Hepatocyte (in vitro differentiated cells): ENCODE measurements around the gene VANGL2. TPM values are rescaled to one million over a fixed set of nuclear protein-coding genes. Genes with fewer than 3 reads are reported as not detected.

Experiments used
- DNase-seq: peaks from one replicate; pipeline ENCODE4 v3.0.0-alpha.2; 2016; ENCODE audit warnings: low spot score
- H2AFZ ChIP-seq: fragments of 200-600 bp; sonication (generic); 2 replicates; pipeline ENCODE4 v1.6.0; 2016; ENCODE audit warnings: antibody characterized with exemption, mild to moderate bottlenecking
- H3K27ac ChIP-seq: fragments of 200-600 bp; sonication (generic); 2 replicates; pipeline ENCODE4 v1.5.1; 2016; ENCODE audit warnings: mild to moderate bottlenecking
- H3K27me3 ChIP-seq: fragments of 200-600 bp; sonication (generic); 2 replicates; pipeline ENCODE4 v1.6.1; 2016
- H3K36me3 ChIP-seq: fragments of 200-600 bp; sonication (generic); replicated peaks from 2 replicates; pipeline ENCODE4 v1.5.1; 2016; ENCODE audit warnings: low read depth; ENCODE audit not compliant: insufficient read depth
- H3K4me1 ChIP-seq: fragments of 200-600 bp; sonication (generic); 2 replicates; pipeline ENCODE4 v1.5.1; 2016; ENCODE audit warnings: mild to moderate bottlenecking, moderate library complexity; ENCODE audit not compliant: insufficient read depth
- H3K4me2 ChIP-seq: fragments of 200-600 bp; sonication (generic); 2 replicates; pipeline ENCODE4 v1.6.0; 2016
- H3K4me3 ChIP-seq: fragments of 200-600 bp; sonication (generic); 2 replicates; pipeline ENCODE4 v1.5.1; 2016; ENCODE audit warnings: mild to moderate bottlenecking
- H3K79me2 ChIP-seq: fragments of 200-600 bp; sonication (generic); 2 replicates; pipeline ENCODE4 v1.6.0; 2017; ENCODE audit warnings: mild to moderate bottlenecking
- H3K9me2 ChIP-seq: fragments of 200-600 bp; sonication (generic); replicated peaks from 2 replicates; pipeline ENCODE4 v1.6.0; 2017; ENCODE audit warnings: mild to moderate bottlenecking; ENCODE audit not compliant: insufficient read depth
- H3K9me3 ChIP-seq: fragments of 200-600 bp; sonication (generic); 2 replicates; pipeline ENCODE4 v1.5.1; 2016; ENCODE audit warnings: low read depth, mild to moderate bottlenecking
- H4K20me1 ChIP-seq: fragments of 200-600 bp; sonication (generic); 2 replicates; pipeline ENCODE4 v1.6.0; 2016; ENCODE audit warnings: mild to moderate bottlenecking; ENCODE audit not compliant: insufficient read depth, poor library complexity, severe bottlenecking
- EZH2 ChIP-seq: fragments of 200-600 bp; sonication (generic); IDR thresholded peaks from 2 replicates; pipeline ENCODE4 v1.6.1; 2016; ENCODE audit warnings: antibody characterized with exemption, mild to moderate bottlenecking, borderline replicate concordance
- EZH2phosphoT487 ChIP-seq: fragments of 200-600 bp; sonication (generic); IDR thresholded peaks from one replicate; pipeline ENCODE4 v1.6.1; 2018; ENCODE audit warnings: antibody characterized with exemption, mild to moderate bottlenecking, low read depth, moderate library complexity; ENCODE audit not compliant: unreplicated experiment, severe bottlenecking
- WGBS: methylation state at CpG from one replicate; pipeline ENCODE4 v1.1.6; 2016; ENCODE audit warnings: low lambda C conversion rate; ENCODE audit errors: missing lambda C conversion rate; 5-methylcytosine and 5-hydroxymethylcytosine counted together
- polyA plus RNA-seq: library from polyadenylated mRNA; unstranded; fragments of >200 nt; fragmentation: Nextera tagmentation; extraction: Ambion mirVana; gene quantifications from 2 replicates; pipeline ENCODE4 v1.2.1, GENCODE V29; 2016
- total RNA-seq: library from RNA; depleted of rRNA; stranded (reverse); fragments of >200 nt; gene quantifications from 2 replicates; pipeline ENCODE4 v1.2.3, GENCODE V29; 2014
- TF ChIP-seq, protein P1 (sequence below): fragments of 200-600 bp; sonication (generic); IDR thresholded peaks from 2 replicates; pipeline ENCODE4 v1.5.1; 2016; ENCODE audit warnings: antibody characterized with exemption, mild to moderate bottlenecking; ENCODE audit not compliant: poor library complexity

Gene VANGL2
- total and polyA plus RNA-seq, 2 experiments from 2014 or later: 8.2 to 10.9 TPM

GRCh38 chr1:160374306-160375110 is 25.9 kb upstream of the VANGL2 start:
- no peak overlapping the region for H3K27ac ChIP-seq
- H3K4me1 ChIP-seq: no peaks in the 10 kb centered on the region
- H3K9me2 ChIP-seq: no peaks in the 10 kb centered on the region
- no peak for DNase-seq
- no peaks in the 10 kb centered on the region for H3K27me3 ChIP-seq
- H3K79me2 ChIP-seq: no peaks in the 10 kb centered on the region
- no peak overlapping the region for H2AFZ ChIP-seq
- H4K20me1 ChIP-seq: no peaks in the 10 kb centered on the region
- no peak overlapping the region for H3K4me2 ChIP-seq
- H3K36me3 ChIP-seq: no peaks in the 10 kb centered on the region
- no peaks in the 10 kb centered on the region for H3K9me3 ChIP-seq
- WGBS: 43% methylated on average over 6 of the region's 6 CpGs
- H3K4me3 ChIP-seq: no peak overlapping the region
- TF ChIP-seq EZH2phosphoT487 (no peak), EZH2 (no peak)
- TF ChIP-seq, protein P1, sequence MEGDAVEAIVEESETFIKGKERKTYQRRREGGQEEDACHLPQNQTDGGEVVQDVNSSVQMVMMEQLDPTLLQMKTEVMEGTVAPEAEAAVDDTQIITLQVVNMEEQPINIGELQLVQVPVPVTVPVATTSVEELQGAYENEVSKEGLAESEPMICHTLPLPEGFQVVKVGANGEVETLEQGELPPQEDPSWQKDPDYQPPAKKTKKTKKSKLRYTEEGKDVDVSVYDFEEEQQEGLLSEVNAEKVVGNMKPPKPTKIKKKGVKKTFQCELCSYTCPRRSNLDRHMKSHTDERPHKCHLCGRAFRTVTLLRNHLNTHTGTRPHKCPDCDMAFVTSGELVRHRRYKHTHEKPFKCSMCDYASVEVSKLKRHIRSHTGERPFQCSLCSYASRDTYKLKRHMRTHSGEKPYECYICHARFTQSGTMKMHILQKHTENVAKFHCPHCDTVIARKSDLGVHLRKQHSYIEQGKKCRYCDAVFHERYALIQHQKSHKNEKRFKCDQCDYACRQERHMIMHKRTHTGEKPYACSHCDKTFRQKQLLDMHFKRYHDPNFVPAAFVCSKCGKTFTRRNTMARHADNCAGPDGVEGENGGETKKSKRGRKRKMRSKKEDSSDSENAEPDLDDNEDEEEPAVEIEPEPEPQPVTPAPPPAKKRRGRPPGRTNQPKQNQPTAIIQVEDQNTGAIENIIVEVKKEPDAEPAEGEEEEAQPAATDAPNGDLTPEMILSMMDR: no peak

DNA sequence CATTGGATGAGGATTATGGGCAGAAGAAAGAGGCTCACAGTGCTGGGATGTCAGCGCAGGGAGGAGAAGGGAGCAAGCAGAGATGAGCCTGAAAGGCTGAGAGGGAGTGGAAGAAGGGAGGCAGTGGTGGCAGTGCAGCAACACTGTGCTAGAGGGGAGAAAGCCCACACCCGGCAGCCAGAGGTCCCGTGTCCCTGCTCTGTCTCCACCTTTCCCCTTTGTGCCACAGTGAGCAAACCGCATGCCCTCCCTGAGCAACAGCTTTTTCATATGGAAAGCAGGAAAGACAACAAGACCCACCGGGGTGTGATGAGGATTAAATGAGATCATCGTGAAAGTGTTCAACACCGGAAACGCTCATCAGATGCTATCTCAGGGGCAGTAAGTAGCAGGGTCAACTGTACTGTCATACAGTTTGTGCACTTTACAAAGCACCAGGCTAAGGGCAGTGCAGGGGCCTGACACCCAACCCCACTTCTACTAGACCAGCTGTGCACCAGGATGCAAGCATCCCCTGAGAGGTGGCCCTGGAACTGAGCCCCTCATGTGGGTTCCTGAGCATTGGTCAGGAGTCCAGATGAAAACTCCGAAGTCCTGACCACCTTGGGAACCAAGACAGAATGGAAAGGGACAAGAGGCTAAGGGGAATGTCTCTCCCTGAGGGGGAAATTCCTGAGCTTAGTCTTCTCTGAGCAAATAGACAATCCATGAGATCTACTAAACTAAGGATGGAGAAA is 24.4 kb upstream of the VANGL2 start:
- Histone ChIP-seq H3K4me1 (no peaks in the 10 kb centered on the region), H3K9me3 (no peaks in the 10 kb centered on the region), H3K4me3 (no peak overlapping the region), H3K9me2 (no peaks in the 10 kb centered on the region), H4K20me1 (no peaks in the 10 kb centered on the region), H2AFZ (no peak overlapping the region), H3K27me3 (no peaks in the 10 kb centered on the region), H3K79me2 (no peaks in the 10 kb centered on the region), H3K27ac (no peak overlapping the region), H3K36me3 (no peaks in the 10 kb centered on the region), H3K4me2 (peak overlapping the region; percentile 26)
- DNase-seq: no peak
- no peak for TF ChIP-seq EZH2
- TF ChIP-seq, protein P1: no peak
- no peak for TF ChIP-seq EZH2phosphoT487
- WGBS: 23% methylated on average over 9 of the region's 9 CpGs

DNA sequence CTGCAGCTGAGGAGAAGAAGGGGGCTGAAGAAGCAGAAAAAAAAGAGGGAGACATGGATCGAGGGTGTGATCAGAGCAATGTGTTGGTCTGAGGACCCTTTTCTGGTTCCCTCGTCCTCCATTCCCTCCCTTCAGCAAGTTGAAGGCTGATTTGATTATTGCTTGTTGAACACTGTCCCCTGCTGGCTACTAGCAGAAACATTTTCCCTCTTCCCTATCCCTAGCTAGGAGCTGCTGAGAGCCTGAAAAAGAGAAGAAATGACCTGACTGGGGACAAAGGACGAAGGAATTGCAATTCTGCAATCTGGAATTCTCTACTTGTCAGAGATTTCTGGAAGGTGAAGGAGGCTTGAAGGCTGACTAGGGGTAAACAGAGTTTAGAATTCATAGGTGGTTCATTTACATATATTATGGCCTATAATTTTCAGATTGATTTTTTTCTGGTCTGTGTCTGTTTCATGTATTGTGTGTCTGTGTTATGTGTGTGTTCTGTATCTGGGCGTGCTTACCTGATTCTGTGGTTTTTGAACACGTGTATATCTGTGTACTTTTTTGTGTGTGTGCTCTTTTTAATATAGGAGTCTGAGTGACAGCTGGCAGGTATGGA is 23.7 kb upstream of the VANGL2 start:
- no peaks in the 10 kb centered on the region for H3K9me2 ChIP-seq
- no peak overlapping the region for H3K4me3 ChIP-seq
- 21% methylated on average over 5 of the region's 5 CpGs for WGBS
- no peaks in the 10 kb centered on the region for H3K4me1 ChIP-seq
- H3K79me2 ChIP-seq: no peaks in the 10 kb centered on the region
- H3K4me2 ChIP-seq: peak overlapping the region; percentile 26
- H3K9me3 ChIP-seq: no peaks in the 10 kb centered on the region
- no peak overlapping the region for H3K27ac ChIP-seq
- peak; percentile 74 for DNase-seq
- no peak for TF ChIP-seq EZH2
- TF ChIP-seq, protein P1: peak; percentile 81
- no peak for TF ChIP-seq EZH2phosphoT487
- H2AFZ ChIP-seq: no peak overlapping the region
- no peaks in the 10 kb centered on the region for H3K27me3 ChIP-seq
- no peaks in the 10 kb centered on the region for H4K20me1 ChIP-seq
- H3K36me3 ChIP-seq: no peaks in the 10 kb centered on the region
